Endodermal cell (in vitro differentiated cells): ENCODE results near the gene DHRS7C. TPM values are rescaled to one million over a fixed set of nuclear protein-coding genes. Genes with fewer than 3 reads are reported as not detected.

Experiments used
- DNase-seq: peaks from one replicate; pipeline ENCODE4 v3.0.0-alpha.2; 2017
- H3K27ac ChIP-seq: 2 replicates; pipeline ENCODE4 v1.5.1; 2013; ENCODE audit warnings: mild to moderate bottlenecking, low read depth, low read length, moderate library complexity
- H3K27me3 ChIP-seq: 2 replicates; pipeline ENCODE4 v1.6.1; 2013; ENCODE audit warnings: mild to moderate bottlenecking, low read length, moderate library complexity; ENCODE audit not compliant: insufficient read depth, control insufficient read depth, poor library complexity, severe bottlenecking
- H3K36me3 ChIP-seq: 2 replicates; pipeline ENCODE4 v1.7.0; 2013; ENCODE audit warnings: mild to moderate bottlenecking, low read length, moderate library complexity; ENCODE audit not compliant: control insufficient read depth, insufficient read depth
- H3K4me1 ChIP-seq: one replicate; pipeline ENCODE4 v1.7.0; 2013; ENCODE audit warnings: low read length; ENCODE audit not compliant: control insufficient read depth, insufficient read depth
- H3K4me3 ChIP-seq: 2 replicates; pipeline ENCODE4 v1.5.1; 2013; ENCODE audit warnings: mild to moderate bottlenecking, low read length, moderate library complexity
- H3K9ac ChIP-seq: 2 replicates; pipeline ENCODE4 v1.6.1; 2013; ENCODE audit warnings: mild to moderate bottlenecking, low read length, moderate library complexity; ENCODE audit not compliant: poor library complexity, severe bottlenecking; ENCODE audit errors: extremely low read depth
- H3K9me3 ChIP-seq: 2 replicates; pipeline ENCODE4 v1.6.1; 2013; ENCODE audit warnings: mild to moderate bottlenecking, low read length, moderate library complexity; ENCODE audit not compliant: control insufficient read depth
- H3K27ac Mint-ChIP-seq: 2 replicates; pipeline ENCODE4 v1.8.0; 2020; ENCODE audit warnings: mixed read lengths
- H3K27me3 Mint-ChIP-seq: 2 replicates; pipeline ENCODE4 v1.8.0; 2021; ENCODE audit warnings: mild to moderate bottlenecking, mixed read lengths; ENCODE audit not compliant: insufficient read depth
- H3K36me3 Mint-ChIP-seq: 2 replicates; pipeline ENCODE4 v1.8.0; 2020; ENCODE audit warnings: low read depth, mixed read lengths
- H3K4me1 Mint-ChIP-seq: 2 replicates; pipeline ENCODE4 v1.8.0; 2020; ENCODE audit warnings: mixed read lengths
- H3K4me3 Mint-ChIP-seq: 2 replicates; pipeline ENCODE4 v1.8.0; 2020; ENCODE audit warnings: mild to moderate bottlenecking, moderate library complexity, mixed read lengths
- H3K9me3 Mint-ChIP-seq: 2 replicates; pipeline ENCODE4 v1.8.0; 2020; ENCODE audit warnings: mild to moderate bottlenecking, mixed read lengths
- WGBS, 2 experiments: methylation state at CpG; one replicate each; pipeline versions ENCODE4 v1.1.5 to v1.1.7; 2013; ENCODE audit warnings: missing lambda C conversion rate in 2 of 2, mixed read lengths in 1 of 2; ENCODE audit not compliant: insufficient coverage in 1 of 2, insufficient read length in 1 of 2; 5-methylcytosine and 5-hydroxymethylcytosine counted together
- total RNA-seq, 2 donors: library from RNA; stranded (reverse); fragmentation: NEBNext Ultra II Directional in 1 of 2; extraction: Animal tissue kit (Norgen Biotek cat#: 25700) in 1 of 2; gene quantifications; 2 replicates in 1 of 2; 3 replicates in 1 of 2; pipeline ENCODE4 v1.2.1, GENCODE V29; 2021
- TF ChIP-seq, protein P1 (sequence below): fragments of 200-600 bp; sonication (generic); conservative IDR thresholded peaks from 2 replicates; pipeline ENCODE4 v1.5.0; 2021; ENCODE audit warnings: antibody characterized with exemption, mild to moderate bottlenecking

DHRS7C gene
- total RNA-seq, 2 donors from 2014 or later = not detected

DNA sequence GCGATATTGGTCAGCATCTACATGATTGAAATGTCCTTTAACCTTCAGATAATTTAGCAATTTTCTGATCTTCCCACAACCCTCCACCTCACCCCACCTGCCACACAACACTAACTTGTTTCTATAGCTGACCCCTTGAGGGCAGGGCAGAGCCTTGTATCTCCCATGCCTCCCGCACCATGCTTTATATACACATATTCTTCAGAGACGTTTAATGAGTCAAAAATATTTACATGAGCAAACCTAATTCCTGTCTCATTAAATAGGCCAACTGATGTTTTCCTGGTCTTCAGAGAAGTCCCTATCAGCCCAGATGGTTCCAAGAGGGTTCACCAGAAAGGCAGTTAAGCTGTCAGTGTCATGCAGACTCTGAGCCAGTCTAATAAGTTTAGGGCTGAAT is 6.6 kb upstream of the DHRS7C start:
- Histone ChIP-seq H3K4me1 (no peaks in the 10 kb centered on the region), H3K9ac (no peak overlapping the region), H3K27me3 (no peaks in the 10 kb centered on the region), H3K9me3 (no peaks in the 10 kb centered on the region), H3K4me3 (no peak overlapping the region), H3K27ac (no peak overlapping the region), H3K36me3 (no peaks in the 10 kb centered on the region)
- H3K27ac Mint-ChIP-seq = no peak overlapping the region
- no peak for DNase-seq
- peaks cover 15% of the 10 kb centered on the region for H3K27me3 Mint-ChIP-seq
- H3K4me3 Mint-ChIP-seq = no peak overlapping the region
- 78 to 89% methylated on average over 3 of the region's 3 CpGs for WGBS, 2 experiments
- no peaks in the 10 kb centered on the region for H3K4me1 Mint-ChIP-seq
- H3K36me3 Mint-ChIP-seq = no peaks in the 10 kb centered on the region
- no peaks in the 10 kb centered on the region for H3K9me3 Mint-ChIP-seq
- TF ChIP-seq, protein P1, sequence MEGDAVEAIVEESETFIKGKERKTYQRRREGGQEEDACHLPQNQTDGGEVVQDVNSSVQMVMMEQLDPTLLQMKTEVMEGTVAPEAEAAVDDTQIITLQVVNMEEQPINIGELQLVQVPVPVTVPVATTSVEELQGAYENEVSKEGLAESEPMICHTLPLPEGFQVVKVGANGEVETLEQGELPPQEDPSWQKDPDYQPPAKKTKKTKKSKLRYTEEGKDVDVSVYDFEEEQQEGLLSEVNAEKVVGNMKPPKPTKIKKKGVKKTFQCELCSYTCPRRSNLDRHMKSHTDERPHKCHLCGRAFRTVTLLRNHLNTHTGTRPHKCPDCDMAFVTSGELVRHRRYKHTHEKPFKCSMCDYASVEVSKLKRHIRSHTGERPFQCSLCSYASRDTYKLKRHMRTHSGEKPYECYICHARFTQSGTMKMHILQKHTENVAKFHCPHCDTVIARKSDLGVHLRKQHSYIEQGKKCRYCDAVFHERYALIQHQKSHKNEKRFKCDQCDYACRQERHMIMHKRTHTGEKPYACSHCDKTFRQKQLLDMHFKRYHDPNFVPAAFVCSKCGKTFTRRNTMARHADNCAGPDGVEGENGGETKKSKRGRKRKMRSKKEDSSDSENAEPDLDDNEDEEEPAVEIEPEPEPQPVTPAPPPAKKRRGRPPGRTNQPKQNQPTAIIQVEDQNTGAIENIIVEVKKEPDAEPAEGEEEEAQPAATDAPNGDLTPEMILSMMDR = peak; percentile 57

DNA sequence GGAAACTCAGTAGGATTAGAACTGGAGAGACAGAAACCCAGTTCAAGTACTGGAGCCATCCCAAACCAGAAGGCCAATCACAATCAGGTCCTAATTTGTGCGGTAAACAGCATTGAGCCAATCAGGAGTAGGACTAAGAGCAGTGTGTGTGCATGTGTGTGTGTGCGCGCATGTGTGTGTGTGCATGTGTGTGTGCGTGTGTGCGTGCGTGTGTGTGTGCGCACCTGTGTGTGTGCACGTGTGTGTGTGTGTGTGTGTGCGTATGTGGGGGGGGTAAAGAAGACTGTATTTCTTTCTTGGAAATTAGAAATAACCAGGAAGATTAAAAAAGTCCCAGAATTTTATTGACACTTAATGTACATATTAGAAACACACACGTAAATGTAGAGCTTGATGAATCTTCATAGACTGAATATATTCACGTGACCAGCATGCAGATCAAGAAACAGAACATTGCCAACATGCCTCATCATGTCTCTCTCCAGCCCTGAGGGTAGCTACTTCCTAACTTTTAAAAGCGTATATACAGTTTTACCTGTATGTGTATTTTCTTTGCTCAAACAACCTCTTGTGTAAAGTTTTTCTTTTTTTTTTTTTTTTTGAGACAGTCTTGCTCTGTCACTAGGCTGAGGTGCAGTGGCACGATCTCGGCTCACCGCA is 919 bp upstream of the DHRS7C start:
- H3K27me3 Mint-ChIP-seq = peaks cover 13% of the 10 kb centered on the region
- no peak overlapping the region for H3K4me3 ChIP-seq
- no peak overlapping the region for H3K27ac Mint-ChIP-seq
- H3K36me3 Mint-ChIP-seq = no peaks in the 10 kb centered on the region
- no peak overlapping the region for H3K4me3 Mint-ChIP-seq
- H3K4me1 Mint-ChIP-seq = peaks cover 4% of the 10 kb centered on the region
- no peaks in the 10 kb centered on the region for H3K27me3 ChIP-seq
- 94 to 97% methylated on average over 7 to 15 of the region's 15 CpGs for WGBS, 2 experiments
- H3K4me1 ChIP-seq = peaks cover 3% of the 10 kb centered on the region
- H3K9ac ChIP-seq = no peak overlapping the region
- TF ChIP-seq, protein P1 = no peak
- no peaks in the 10 kb centered on the region for H3K36me3 ChIP-seq
- DNase-seq = no peak
- no peaks in the 10 kb centered on the region for H3K9me3 ChIP-seq
- no peak overlapping the region for H3K27ac ChIP-seq
- H3K9me3 Mint-ChIP-seq = no peaks in the 10 kb centered on the region

DNA sequence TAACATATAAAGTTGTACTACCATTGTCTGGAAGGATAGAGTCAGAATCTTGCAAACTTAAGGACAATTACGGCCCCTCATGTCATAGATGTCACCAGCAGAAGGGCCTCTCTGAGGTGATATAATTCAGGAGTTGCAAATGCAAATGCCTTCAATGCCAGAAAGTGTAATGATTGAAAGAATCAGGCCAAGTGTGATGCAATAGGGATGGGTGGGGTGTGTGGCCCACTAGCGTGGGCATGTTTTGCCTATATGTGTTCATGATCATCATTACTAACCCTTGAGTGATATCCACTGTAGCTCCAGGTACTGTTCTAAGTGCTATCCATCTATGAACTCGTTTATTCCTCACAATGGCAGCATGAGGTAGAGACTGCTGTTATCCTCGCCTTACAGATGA is 1.1 kb downstream of the DHRS7C start:
- 87 to 97% methylated on average over 2 to 4 of the region's 4 CpGs for WGBS, 2 experiments
- Histone ChIP-seq H3K36me3 (no peaks in the 10 kb centered on the region), H3K27ac (no peak overlapping the region), H3K27me3 (no peaks in the 10 kb centered on the region), H3K4me1 (peaks cover 3% of the 10 kb centered on the region), H3K9me3 (no peaks in the 10 kb centered on the region), H3K9ac (no peak overlapping the region), H3K4me3 (no peak overlapping the region)
- Mint-ChIP-seq H3K36me3 (no peaks in the 10 kb centered on the region), H3K27me3 (peaks cover 2% of the 10 kb centered on the region), H3K4me1 (peaks cover 4% of the 10 kb centered on the region), H3K27ac (no peak overlapping the region), H3K4me3 (no peak overlapping the region), H3K9me3 (no peaks in the 10 kb centered on the region)
- no peak for DNase-seq
- TF ChIP-seq, protein P1 = no peak
